H1 (cell line): ENCODE results near the gene MKRN1.

ENCODE experiments used
- BRCA1 ChIP-seq: IDR thresholded peaks from 2 replicates; pipeline ENCODE4 v1.6.1; 2012; ENCODE audit warnings: low read depth, low read length, improper control_type of control experiment
- CHD7 ChIP-seq: fragments of 300-600 bp; sonication (generic); IDR thresholded peaks from 2 replicates; pipeline ENCODE4 v1.7.1; 2012; ENCODE audit warnings: low read length, moderate library complexity, mild to moderate bottlenecking, inconsistent platforms; ENCODE audit not compliant: insufficient replicate concordance
- CTCF ChIP-seq, 3 experiments: IDR thresholded peaks; 1 replicate in 2 of 3; 2 replicates in 1 of 3; pipeline versions ENCODE4 v1.5.1 to v1.6.1; 2011; ENCODE audit warnings: low read length in 3 of 3, mild to moderate bottlenecking in 3 of 3, inconsistent platforms in 2 of 3, low read depth in 1 of 3, moderate library complexity in 1 of 3; ENCODE audit not compliant: insufficient read depth in 1 of 3; ENCODE audit errors: control extremely low read depth in 1 of 3
- JUN ChIP-seq: IDR thresholded peaks from 2 replicates; pipeline ENCODE4 v1.6.1; 2011; ENCODE audit warnings: low read depth, mild to moderate bottlenecking, improper control_type of control experiment, low read length
- RBBP5 ChIP-seq: IDR thresholded peaks from 2 replicates; pipeline ENCODE4 v1.7.1; 2012; ENCODE audit warnings: low read depth, mild to moderate bottlenecking, inconsistent platforms, low read length, moderate library complexity, borderline replicate concordance
- TCF12 ChIP-seq: IDR thresholded peaks from 2 replicates; pipeline ENCODE4 v1.6.1; 2011; ENCODE audit warnings: low read depth, mild to moderate bottlenecking, low read length

DNA sequence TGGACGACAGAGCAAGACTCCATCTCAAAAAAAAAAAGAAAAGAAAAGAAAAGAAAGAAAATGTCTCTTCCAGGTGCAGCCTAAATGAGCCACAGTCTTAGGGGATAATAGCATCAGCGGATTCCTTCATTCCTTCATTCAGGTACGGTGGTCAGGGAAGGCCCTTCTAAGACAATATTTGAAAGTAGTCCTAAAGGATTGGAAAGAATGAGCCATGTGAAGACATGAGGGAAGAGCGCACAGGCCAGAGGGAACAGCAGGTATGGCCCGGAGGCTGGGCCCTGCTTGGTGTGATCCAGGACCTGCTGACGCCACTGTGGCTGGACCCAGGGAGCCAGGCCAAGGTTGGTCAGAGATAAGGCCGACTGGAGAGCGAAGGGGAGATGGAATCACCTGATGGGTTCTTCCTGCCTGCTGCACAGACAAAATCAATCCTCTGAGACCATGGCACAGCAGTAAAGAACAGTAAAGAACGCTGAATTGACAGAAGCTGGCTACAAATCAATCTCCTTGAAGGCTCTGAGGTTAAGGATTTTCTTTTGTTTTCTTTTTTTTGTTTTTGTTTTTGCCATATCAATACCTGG, 16.3 kb upstream of the MKRN1 start:
- TF ChIP-seq BRCA1: no peak
- no peak for TF ChIP-seq CTCF (IDR thresholded peaks at IDR 0.05; ENCODE audit: control extremely low read depth in 1 of 3, insufficient read depth in 1 of 3, low read depth in 1 of 3, low read length in 3 of 3)
- no peak for TF ChIP-seq CHD7
- no peak for TF ChIP-seq TCF12
- no peak for TF ChIP-seq RBBP5
- no peak for TF ChIP-seq JUN
